NCI-H2196 treated with DMSO at 0.1 percent for 48 hours (cell line): ENCODE data around the gene METTL17.

Experiments used
- DNase-seq: peaks from one replicate; lab custom pipeline; 2025; ENCODE audit not compliant: unreplicated experiment; lab: John Stamatoyannopoulos, UW

Gene METTL17

DNA sequence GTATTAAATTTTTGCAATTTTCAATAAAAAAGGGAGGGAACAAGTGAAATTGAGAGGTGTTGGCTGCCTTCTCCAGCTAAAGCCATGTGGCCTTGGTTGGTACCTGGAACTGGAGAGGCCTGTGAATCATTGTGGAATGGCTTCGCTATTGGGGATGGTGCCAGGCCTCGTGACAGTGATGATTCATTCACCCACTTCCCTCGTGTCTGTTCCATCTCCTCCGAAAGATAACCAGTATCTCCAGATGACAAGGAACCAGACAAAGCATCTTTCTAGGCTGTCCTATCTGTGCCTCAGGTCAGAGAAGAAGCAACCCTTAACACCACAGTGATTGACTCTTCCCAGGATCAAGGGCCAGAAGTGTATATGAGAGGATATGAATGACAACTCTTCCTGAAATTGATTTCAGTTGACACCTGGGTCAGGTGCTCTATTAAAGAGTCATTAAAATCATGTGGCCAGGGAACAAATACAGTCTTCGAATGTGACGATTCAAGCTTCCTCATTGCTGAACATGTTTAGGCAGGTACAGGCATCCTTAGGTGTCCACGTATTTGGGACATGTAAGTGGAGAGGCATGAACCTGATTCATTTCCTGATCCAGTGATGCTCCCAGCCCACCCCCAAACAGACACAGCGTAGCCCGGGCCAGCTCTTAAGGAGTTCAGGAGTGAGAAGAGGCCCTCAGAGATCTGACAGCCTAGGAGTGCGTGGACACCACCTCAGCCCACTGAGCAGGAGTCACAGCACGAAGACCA is 52.1 kb downstream of the METTL17 start, which contains the start of gene RNASE7:
Gene RNASE7 (plus strand): TSS at position 687 of the 758 bp plus-strand sequence. CDS start 631 bp downstream, outside the sequence.
- no peak for DNase-seq

DNA sequence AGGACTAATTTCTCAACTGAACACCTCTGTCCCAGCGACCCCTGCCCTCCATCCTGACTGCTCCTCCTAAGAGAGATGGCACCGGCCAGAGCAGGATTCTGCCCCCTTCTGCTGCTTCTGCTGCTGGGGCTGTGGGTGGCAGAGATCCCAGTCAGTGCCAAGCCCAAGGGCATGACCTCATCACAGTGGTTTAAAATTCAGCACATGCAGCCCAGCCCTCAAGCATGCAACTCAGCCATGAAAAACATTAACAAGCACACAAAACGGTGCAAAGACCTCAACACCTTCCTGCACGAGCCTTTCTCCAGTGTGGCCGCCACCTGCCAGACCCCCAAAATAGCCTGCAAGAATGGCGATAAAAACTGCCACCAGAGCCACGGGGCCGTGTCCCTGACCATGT is 53.1 kb downstream of the METTL17 start:
- DNase-seq, result no peak

DNA sequence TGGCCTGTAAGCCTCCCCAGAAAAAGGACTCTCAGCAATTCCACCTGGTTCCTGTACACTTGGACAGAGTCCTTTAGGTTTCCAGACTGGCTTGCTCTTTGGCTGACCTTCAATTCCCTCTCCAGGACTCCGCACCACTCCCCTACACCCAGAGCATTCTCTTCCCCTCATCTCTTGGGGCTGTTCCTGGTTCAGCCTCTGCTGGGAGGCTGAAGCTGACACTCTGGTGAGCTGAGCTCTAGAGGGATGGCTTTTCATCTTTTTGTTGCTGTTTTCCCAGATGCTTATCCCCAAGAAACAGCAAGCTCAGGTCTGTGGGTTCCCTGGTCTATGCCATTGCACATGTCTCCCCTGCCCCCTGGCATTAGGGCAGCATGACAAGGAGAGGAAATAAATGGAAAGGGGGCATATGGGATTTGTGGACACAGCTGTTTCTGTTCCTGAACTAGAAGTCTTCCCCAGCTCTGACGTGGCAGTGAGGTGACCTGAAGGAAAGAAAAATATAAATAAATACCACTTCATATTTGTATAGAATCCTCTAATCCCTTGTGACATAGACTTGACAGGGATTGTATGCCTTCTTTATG is 53.7 kb downstream of the METTL17 start:
- DNase-seq, result no peak

DNA sequence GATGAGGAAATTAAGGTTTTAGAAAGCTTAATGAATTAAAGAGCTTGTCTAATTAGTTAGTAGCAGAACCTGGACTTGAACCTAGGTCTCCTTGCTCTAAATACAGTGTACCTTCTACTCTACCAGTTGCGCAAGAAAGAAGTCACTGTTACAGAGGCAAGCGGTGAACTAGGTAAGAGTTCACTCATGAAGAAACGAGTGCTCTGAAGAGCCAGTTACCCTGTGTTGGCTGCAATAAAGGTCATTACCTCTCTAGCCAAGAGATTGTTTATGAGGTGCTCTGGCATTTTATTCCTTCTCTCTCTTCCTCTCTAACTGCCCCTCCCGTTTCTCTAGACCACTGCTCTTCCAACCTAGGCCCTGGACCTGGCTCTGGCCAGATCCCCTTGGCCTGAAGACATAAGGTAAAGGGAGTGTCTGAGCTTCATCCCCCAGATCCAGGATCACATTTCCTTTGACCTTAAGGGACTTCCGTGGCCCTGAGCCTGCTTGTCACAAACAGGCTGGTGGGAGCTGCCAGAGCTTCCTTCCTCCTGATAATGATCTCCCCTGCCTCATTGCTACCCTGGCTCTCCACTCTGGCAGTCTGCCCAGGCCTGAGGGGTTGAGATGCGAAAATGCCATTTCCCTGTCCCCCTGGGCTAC is 54.3 kb downstream of the METTL17 start:
- no peak for DNase-seq
